ENCODE results near the gene STC2. TPM values are rescaled to one million over a fixed set of nuclear protein-coding genes. Genes with fewer than 3 reads are reported as not detected.

STC2 gene
- total and polyA plus RNA-seq, 10 of the 15 experiments (the other 5 are each of a cell fraction or from before 2014, with no cell fraction given): 0.05 to 4.8 (median 2.0) TPM

GRCh38 chr5:173310861-173311785, 17.1 kb downstream of the STC2 start:
- peaks cover 6% of the 10 kb centered on the region; the same call in 1 of the 3 replicates for H3K9me3 ChIP-seq (replicated peaks; ENCODE audit: control insufficient read depth, insufficient read depth, low read length)
- peaks cover 0 to 3% of the 10 kb centered on the region in 2 experiments for H3K27me3 ChIP-seq (replicated peaks in 1 of 2; ENCODE audit: control insufficient read depth in 2 of 2, insufficient read depth in 2 of 2, low read length in 1 of 2)
- no peak for TF ChIP-seq KAT2A (conservative IDR thresholded peaks at IDR 0.05; ENCODE audit: control insufficient read depth, low read depth, low read length)
- TF ChIP-seq IKZF2 (IDR thresholded peaks at IDR 0.05): no peak
- TF ChIP-seq MTA2 (IDR thresholded peaks at IDR 0.05; ENCODE audit: low read depth): no peak
- no peak for TF ChIP-seq ESRRA (IDR thresholded peaks at IDR 0.05; ENCODE audit: low read length)
- TF ChIP-seq RELB (IDR thresholded peaks at IDR 0.05; ENCODE audit: low read depth): no peak
- no peak for TF ChIP-seq POU2F2 (IDR thresholded peaks at IDR 0.05; ENCODE audit: borderline replicate concordance, low read depth, low read length)
- TF ChIP-seq BRCA1 (IDR thresholded peaks at IDR 0.05; ENCODE audit: low read depth, low read length): no peak
- TF ChIP-seq NFYA (IDR thresholded peaks at IDR 0.05; ENCODE audit: borderline replicate concordance, low read depth, low read length): no peak
- no peak for TF ChIP-seq PAX5 (IDR thresholded peaks at IDR 0.05; ENCODE audit: borderline replicate concordance, low read depth, low read length)
- no peak for TF ChIP-seq CHD1 (IDR thresholded peaks at IDR 0.05; ENCODE audit: low read depth, low read length)
- TF ChIP-seq ZNF207 (IDR thresholded peaks at IDR 0.05; ENCODE audit: borderline replicate concordance): no peak
- TF ChIP-seq EZH2 (IDR thresholded peaks at IDR 0.05; ENCODE audit: borderline replicate concordance, control insufficient read depth, low read depth, low read length): no peak
- TF ChIP-seq CBX5 (IDR thresholded peaks at IDR 0.05; ENCODE audit: low read depth): no peak
- no peak for TF ChIP-seq BCL3 (IDR thresholded peaks at IDR 0.05; ENCODE audit: borderline replicate concordance, insufficient read depth, low read depth, low read length, poor library complexity, severe bottlenecking)
- no peak for TF ChIP-seq RUNX3 (IDR thresholded peaks at IDR 0.05; ENCODE audit: low read length)
- H3K9ac ChIP-seq (ENCODE audit: control insufficient read depth, insufficient read depth, low read length): no peak overlapping the region
- no peak overlapping the region for H3K4me2 ChIP-seq (ENCODE audit: control insufficient read depth, insufficient read depth)
- H3K27ac ChIP-seq (ENCODE audit: control insufficient read depth, insufficient read depth): no peak overlapping the region
- intact Hi-C loops (cut with micrococcal nuclease; ENCODE audit: unreplicated experiment) (no loop called here), in situ Hi-C loops (cut with MboI) (no loop called here)
- no peak for FAIRE-seq
- ChIA-PET POLR2A (no interaction called here), SMC1A (ENCODE audit: uncharacterized antibody, unreplicated experiment) (no interaction called here), CTCF (interaction anchor here (1.0 to 1.6 kb wide), 2 partner anchors 13 to 15 kb away, joined by 3 to 5 read pairs; no protein-coding TSS in a partner anchor), RAD21 (ENCODE audit: unreplicated experiment) (no interaction called here)
- H3K4me3 ChIP-seq: no peak overlapping the region
- no peak overlapping the region for H2AFZ ChIP-seq (ENCODE audit: control insufficient read depth, low read depth, low read length)
- no peaks in the 10 kb centered on the region for H4K20me1 ChIP-seq (ENCODE audit: control insufficient read depth, insufficient read depth)
- H3K36me3 ChIP-seq (ENCODE audit: control insufficient read depth in 2 of 2, insufficient read depth in 2 of 2, low read length in 1 of 2): no peaks in the 10 kb centered on the region
- 29% methylated on average over 15 of the region's 15 CpGs for WGBS (ENCODE audit: insufficient coverage, insufficient replicate concordance, low lambda C conversion rate, missing lambda C conversion rate)
- no peaks in the 10 kb centered on the region for H3K4me1 ChIP-seq (ENCODE audit: control insufficient read depth, insufficient read depth, low read length)
- H3K79me2 ChIP-seq (ENCODE audit: control insufficient read depth, insufficient read depth, low read length): no peaks in the 10 kb centered on the region
- no peak for ATAC-seq
- no peak for DNase-seq (ENCODE audit: low read depth, low spot score)
- no TSS peak for BruUV-seq (replicated peaks)

Data from GM12878 (cell line).